CD4-positive, alpha-beta T cell (primary cell): ENCODE data around the gene TEX14. TPM values are rescaled to one million over a fixed set of nuclear protein-coding genes. Genes with fewer than 3 reads are reported as not detected.
"Not testable (repeated sequence)": the region's sequence is repeated elsewhere in the genome, so short reads cannot be mapped to it uniquely, and the experiment has no call there.

Experiments
- ATAC-seq: fragments of 200-7000 bp; cut with Tn5 transposase; one replicate; pipeline ENCODE4 v1.10.0; 2022; ENCODE audit warnings: mild to moderate bottlenecking; ENCODE audit not compliant: poor library complexity
- CTCF ChIA-PET: fragments of 350-600 bp; sonication (Branson Sonifier 250); formaldehyde crosslinking; loops from one replicate; lab custom pipeline; 2021; ENCODE audit warnings: antibody characterized with exemption, inconsistent platforms; lab: Charles Lee
- POLR2A ChIA-PET: fragments of 350-600 bp; sonication (Branson Sonifier 250); formaldehyde crosslinking; loops from one replicate; lab custom pipeline; 2021; ENCODE audit warnings: antibody characterized with exemption, inconsistent platforms; lab: Charles Lee
- DNase-seq, 14 experiments: peaks; one replicate each; pipeline ENCODE4 v3.0.0-alpha.2; 2013 to 2020; ENCODE audit warnings: mixed read lengths in 2 of 14
- H3K27ac ChIP-seq, 2 donors: one replicate each; pipeline versions ENCODE4 v1.5.1 to v1.7.0; 2013; ENCODE audit warnings: low read length in 2 of 2, low read depth in 1 of 2, mild to moderate bottlenecking in 1 of 2
- H3K27me3 ChIP-seq, 2 experiments: 1 replicate in 1 of 2; 2 replicates in 1 of 2; pipeline versions ENCODE4 v1.6.1 to v1.7.0; 2013; ENCODE audit warnings: low read length in 2 of 2, control low read depth in 1 of 2, mild to moderate bottlenecking in 1 of 2, moderate library complexity in 1 of 2; ENCODE audit not compliant: insufficient read depth in 2 of 2, control insufficient read depth in 1 of 2
- H3K36me3 ChIP-seq: one replicate; pipeline ENCODE4 v1.6.1; 2013; ENCODE audit warnings: low read length, control low read depth; ENCODE audit not compliant: insufficient read depth
- H3K4me1 ChIP-seq: one replicate; pipeline ENCODE4 v1.6.1; 2013; ENCODE audit warnings: low read length, control low read depth; ENCODE audit not compliant: insufficient read depth
- H3K4me3 ChIP-seq: one replicate; pipeline ENCODE4 v1.5.1; 2013; ENCODE audit warnings: mild to moderate bottlenecking, low read length, moderate library complexity
- H3K9me3 ChIP-seq, 2 experiments: 1 replicate in 1 of 2; 2 replicates in 1 of 2; pipeline versions ENCODE4 v1.6.1 to v1.7.0; 2013; ENCODE audit warnings: low read length in 2 of 2, mild to moderate bottlenecking in 2 of 2, control low read depth in 1 of 2, moderate library complexity in 1 of 2; ENCODE audit not compliant: control insufficient read depth in 1 of 2, insufficient read depth in 1 of 2
- H3K27ac Mint-ChIP-seq: one replicate; pipeline ENCODE4 v1.8.0; 2020; ENCODE audit warnings: mixed read lengths
- H3K27me3 Mint-ChIP-seq: one replicate; pipeline ENCODE4 v1.8.0; 2021; ENCODE audit warnings: mixed read lengths
- H3K36me3 Mint-ChIP-seq: one replicate; pipeline ENCODE4 v1.8.0; 2021; ENCODE audit warnings: low read depth, mixed read lengths
- H3K4me1 Mint-ChIP-seq: one replicate; pipeline ENCODE4 v1.8.0; 2021; ENCODE audit warnings: low read depth, mixed read lengths
- H3K4me3 Mint-ChIP-seq: one replicate; pipeline ENCODE4 v1.8.0; 2020; ENCODE audit warnings: mild to moderate bottlenecking, mixed read lengths
- H3K9me3 Mint-ChIP-seq: one replicate; pipeline ENCODE4 v1.8.0; 2020; ENCODE audit warnings: mixed read lengths
- CTCF ChIP-seq: fragments of 200-600 bp; IDR thresholded peaks from one replicate; pipeline ENCODE4 v1.8.0; 2022; ENCODE audit warnings: antibody characterized with exemption, mild to moderate bottlenecking
- intact Hi-C, 2 experiments: fragments of 100-400 bp; cut with DNase I in 1 of 2; cut with micrococcal nuclease in 1 of 2; formaldehyde crosslinking; loops; one replicate each; pipeline versions ENCODE4 v1.15.1 to v1.9.0; 2023 to 2025; cut with DNase I, micrococcal nuclease
- total RNA-seq, 174 experiments: library from RNA in 2 of 174; stranded (reverse) in 2 of 174; gene quantifications; one replicate each; pipeline ENCODE4 v1.2.3 and lab custom pipeline; 2021 to 2026

Gene TEX14
- total RNA-seq, 2 experiments from 2014 or later: 0.47 to 0.66 TPM

GRCh38 chr17:58680038-58680369 is 11.8 kb downstream of the TEX14 start:
- POLR2A ChIA-PET: no interaction called here

GRCh38 chr17:58679263-58680037 is 12.4 kb downstream of the TEX14 start:
- H3K27me3 Mint-ChIP-seq: peaks cover 3% of the 10 kb centered on the region
- ChIA-PET CTCF (no interaction called here), POLR2A (no interaction called here)
- no peak for ATAC-seq
- H3K27ac Mint-ChIP-seq: no peak overlapping the region
- no peaks in the 10 kb centered on the region for H3K4me1 ChIP-seq
- no peaks in the 10 kb centered on the region for H3K27me3 ChIP-seq
- no peaks in the 10 kb centered on the region for H3K9me3 Mint-ChIP-seq
- H3K4me3 Mint-ChIP-seq: no peak overlapping the region
- TF ChIP-seq CTCF: no peak
- no peak for DNase-seq
- H3K36me3 Mint-ChIP-seq: no peaks in the 10 kb centered on the region
- H3K27ac ChIP-seq: no peak overlapping the region
- no peaks in the 10 kb centered on the region for H3K4me1 Mint-ChIP-seq
- H3K9me3 ChIP-seq: no peaks in the 10 kb centered on the region
- no peak overlapping the region for H3K4me3 ChIP-seq
- H3K36me3 ChIP-seq: no peaks in the 10 kb centered on the region
- intact Hi-C loops: no loop called here

More at GRCh38 chr17:58680038-58680369, 11.8 kb downstream of the TEX14 start:
- no peaks in the 10 kb centered on the region for H3K27me3 ChIP-seq
- H3K9me3 ChIP-seq: no peaks in the 10 kb centered on the region
- DNase-seq: no peak
- H3K27ac Mint-ChIP-seq: no peak overlapping the region
- intact Hi-C loops: no loop called here
- TF ChIP-seq CTCF: no peak
- no peaks in the 10 kb centered on the region for H3K4me1 Mint-ChIP-seq
- H3K27ac ChIP-seq: no peak overlapping the region
- no peak for ATAC-seq
- CTCF ChIA-PET: no interaction called here
- no peaks in the 10 kb centered on the region for H3K9me3 Mint-ChIP-seq
- H3K4me3 ChIP-seq: no peak overlapping the region
- peaks cover 3% of the 10 kb centered on the region for H3K27me3 Mint-ChIP-seq
- no peaks in the 10 kb centered on the region for H3K36me3 ChIP-seq
- no peak overlapping the region for H3K4me3 Mint-ChIP-seq
- H3K4me1 ChIP-seq: no peaks in the 10 kb centered on the region
- no peaks in the 10 kb centered on the region for H3K36me3 Mint-ChIP-seq

- H3K4me1 Mint-ChIP-seq, H3K27me3 Mint-ChIP-seq, intact Hi-C loops, POLR2A ChIA-PET, H3K9me3 ChIP-seq, DNase-seq, CTCF ChIA-PET, H3K27ac ChIP-seq, H3K9me3 Mint-ChIP-seq, H3K4me3 Mint-ChIP-seq, H3K27me3 ChIP-seq, H3K27ac Mint-ChIP-seq, H3K36me3 Mint-ChIP-seq, H3K4me3 ChIP-seq, H3K4me1 ChIP-seq, ATAC-seq, H3K36me3 ChIP-seq: not testable (repeated sequence)
Observed at GRCh38 chr17:58678287-58678686, 13.6 kb downstream of the TEX14 start.
